ENCODE results near the gene TMEM121B. TPM values are rescaled to one million over a fixed set of nuclear protein-coding genes. Genes with fewer than 3 reads are reported as not detected.

Gene TMEM121B
- polyA plus RNA-seq, 1 of the 3 experiments (the other 2 are of a cell fraction) = 0.13 TPM

DNA sequence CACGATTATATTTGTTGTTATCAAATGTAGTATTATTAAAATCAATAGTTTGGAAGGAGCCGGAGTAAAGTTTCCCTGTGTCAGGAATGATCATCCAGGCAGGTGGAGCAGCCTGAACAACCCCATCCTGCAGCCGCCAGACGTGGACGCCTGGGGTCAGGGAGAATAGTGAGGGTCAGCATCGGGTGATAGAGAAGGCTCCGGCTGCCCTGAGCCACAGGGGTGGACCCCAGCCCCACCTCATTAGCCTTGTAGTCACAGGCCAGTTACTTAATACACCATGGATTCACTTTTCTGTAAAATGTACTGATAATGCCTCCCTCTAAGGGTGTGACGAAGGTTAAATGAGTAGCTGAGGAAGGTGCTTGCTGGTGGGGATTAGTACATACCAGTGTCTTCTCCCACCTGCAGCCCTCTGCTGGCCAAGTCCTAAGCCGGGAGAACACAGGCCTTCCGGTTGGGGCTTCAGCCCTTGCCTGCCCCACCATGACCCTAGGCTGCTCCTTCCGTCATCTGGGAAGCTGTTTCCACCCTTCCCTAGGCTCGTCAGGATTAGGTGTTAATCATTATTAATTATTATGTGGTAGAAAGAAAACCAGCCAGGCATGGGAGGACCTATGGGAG is 14.9 kb downstream of the TMEM121B start:
- H3K4me3 ChIP-seq (ENCODE audit: low read depth in 2 of 2, low read length in 1 of 2) = no peak overlapping the region
- ChIA-PET POLR2A (no interaction called here), CTCF (interaction anchor here (0.8 to 2.5 kb wide), 3 partner anchors 11 to 65 kb away, joined by 3 to 14 read pairs (median 11); no protein-coding TSS in a partner anchor)
- H3K27ac ChIP-seq (ENCODE audit: low read depth in 2 of 2, low read length in 1 of 2) = no peak overlapping the region
- H3K36me3 ChIP-seq (replicated peaks in 1 of 2; ENCODE audit: control insufficient read depth in 1 of 2, insufficient read depth in 2 of 2, low read length in 1 of 2) = no peaks in the 10 kb centered on the region
- H3K9me2 ChIP-seq = no peaks in the 10 kb centered on the region
- no peaks in the 10 kb centered on the region for H3K27me3 ChIP-seq (ENCODE audit: insufficient read depth)
- no peak overlapping the region for H3K4me2 ChIP-seq
- H3K9me3 ChIP-seq = no peaks in the 10 kb centered on the region
- H4K20me1 ChIP-seq (ENCODE audit: insufficient read depth) = no peaks in the 10 kb centered on the region
- H3F3A ChIP-seq (replicated peaks; ENCODE audit: insufficient read depth) = no peaks in the 10 kb centered on the region
- TF ChIP-seq NRF1 (IDR thresholded peaks at IDR 0.05; ENCODE audit: low read depth, low read length) = no peak
- TF ChIP-seq, protein P1, sequence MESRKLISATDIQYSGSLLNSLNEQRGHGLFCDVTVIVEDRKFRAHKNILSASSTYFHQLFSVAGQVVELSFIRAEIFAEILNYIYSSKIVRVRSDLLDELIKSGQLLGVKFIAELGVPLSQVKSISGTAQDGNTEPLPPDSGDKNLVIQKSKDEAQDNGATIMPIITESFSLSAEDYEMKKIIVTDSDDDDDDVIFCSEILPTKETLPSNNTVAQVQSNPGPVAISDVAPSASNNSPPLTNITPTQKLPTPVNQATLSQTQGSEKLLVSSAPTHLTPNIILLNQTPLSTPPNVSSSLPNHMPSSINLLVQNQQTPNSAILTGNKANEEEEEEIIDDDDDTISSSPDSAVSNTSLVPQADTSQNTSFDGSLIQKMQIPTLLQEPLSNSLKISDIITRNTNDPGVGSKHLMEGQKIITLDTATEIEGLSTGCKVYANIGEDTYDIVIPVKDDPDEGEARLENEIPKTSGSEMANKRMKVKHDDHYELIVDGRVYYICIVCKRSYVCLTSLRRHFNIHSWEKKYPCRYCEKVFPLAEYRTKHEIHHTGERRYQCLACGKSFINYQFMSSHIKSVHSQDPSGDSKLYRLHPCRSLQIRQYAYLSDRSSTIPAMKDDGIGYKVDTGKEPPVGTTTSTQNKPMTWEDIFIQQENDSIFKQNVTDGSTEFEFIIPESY (IDR thresholded peaks at IDR 0.05; ENCODE audit: borderline replicate concordance, low read depth) = no peak
- no peak for TF ChIP-seq MXI1 (IDR thresholded peaks at IDR 0.05; ENCODE audit: low read depth, low read length)
- TF ChIP-seq GATA2 (CRISPR knock-in tag; IDR thresholded peaks at IDR 0.05) = no peak
- no peak for DNase-seq
- H2AFZ ChIP-seq (ENCODE audit: low read depth) = no peak overlapping the region
- WGBS (ENCODE audit: low lambda C conversion rate) = 56% methylated on average over 12 of the region's 12 CpGs
- H3K79me2 ChIP-seq (ENCODE audit: insufficient read depth) = no peaks in the 10 kb centered on the region
- no peaks in the 10 kb centered on the region for H3K4me1 ChIP-seq (ENCODE audit: control insufficient read depth in 1 of 2, insufficient read depth in 2 of 2, low read depth in 1 of 2, low read length in 1 of 2)
- H3K9ac ChIP-seq = no peak overlapping the region

DNA sequence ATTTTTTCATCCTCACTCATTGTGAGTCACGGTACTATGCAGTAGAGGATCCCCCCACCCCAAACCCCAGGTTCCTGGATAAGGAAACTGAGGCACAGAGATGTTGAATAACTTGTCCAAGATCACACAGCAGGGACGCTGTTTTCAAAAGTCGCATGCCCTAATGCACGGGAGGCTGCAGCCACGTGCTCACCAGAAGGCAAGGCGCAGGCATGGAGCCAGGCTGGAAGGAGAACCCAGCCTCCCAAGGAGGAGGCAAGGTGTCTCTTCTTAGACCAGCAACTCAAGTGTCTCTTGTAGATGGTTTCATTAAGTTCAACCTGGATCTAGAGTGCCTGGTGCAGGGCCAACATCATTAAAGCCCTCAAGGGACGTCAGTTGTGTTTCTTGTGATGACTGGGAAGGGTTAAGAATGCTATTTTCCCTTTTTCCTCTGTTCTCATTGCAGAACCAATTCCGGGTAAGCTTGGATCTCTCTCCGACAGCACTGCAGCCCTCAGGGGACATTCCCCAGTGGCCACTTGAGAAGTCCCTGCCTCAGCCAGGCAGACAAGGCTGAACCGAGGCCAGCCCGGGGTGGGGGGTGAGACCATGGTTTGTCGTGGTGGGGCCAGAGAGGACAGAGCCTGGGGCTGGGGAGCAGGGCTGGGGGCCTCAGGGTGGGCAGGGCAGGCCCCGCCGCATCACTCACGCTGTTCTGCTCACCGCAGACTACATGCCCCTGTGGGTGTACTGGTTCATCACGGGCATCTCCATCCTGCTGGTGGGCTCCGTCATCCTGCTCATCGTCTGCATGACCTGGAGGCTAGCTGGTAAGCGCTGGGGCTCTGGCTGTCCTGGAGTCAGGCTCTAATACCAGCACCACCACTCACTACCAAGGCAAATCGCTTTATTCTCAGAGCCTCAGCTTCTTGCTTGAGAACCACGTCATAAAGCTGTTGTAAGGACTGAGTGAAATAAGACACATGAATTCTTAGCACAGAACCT is 15.7 kb downstream of the TMEM121B start:
- H3K4me3 ChIP-seq (ENCODE audit: low read depth in 2 of 2, low read length in 1 of 2) = no peak overlapping the region
- ChIA-PET POLR2A (no interaction called here), CTCF (interaction anchor here (2.5 kb wide), 1 partner anchor 10 kb away, joined by 11 read pairs; no protein-coding TSS in a partner anchor)
- H3K27me3 ChIP-seq (ENCODE audit: insufficient read depth) = no peaks in the 10 kb centered on the region
- no peaks in the 10 kb centered on the region for H3K9me2 ChIP-seq
- TF ChIP-seq GATA2 (CRISPR knock-in tag; IDR thresholded peaks at IDR 0.05) = no peak
- TF ChIP-seq SIN3A (IDR thresholded peaks at IDR 0.05; ENCODE audit: borderline replicate concordance, low read depth, low read length) = no peak
- TF ChIP-seq, protein P2, sequence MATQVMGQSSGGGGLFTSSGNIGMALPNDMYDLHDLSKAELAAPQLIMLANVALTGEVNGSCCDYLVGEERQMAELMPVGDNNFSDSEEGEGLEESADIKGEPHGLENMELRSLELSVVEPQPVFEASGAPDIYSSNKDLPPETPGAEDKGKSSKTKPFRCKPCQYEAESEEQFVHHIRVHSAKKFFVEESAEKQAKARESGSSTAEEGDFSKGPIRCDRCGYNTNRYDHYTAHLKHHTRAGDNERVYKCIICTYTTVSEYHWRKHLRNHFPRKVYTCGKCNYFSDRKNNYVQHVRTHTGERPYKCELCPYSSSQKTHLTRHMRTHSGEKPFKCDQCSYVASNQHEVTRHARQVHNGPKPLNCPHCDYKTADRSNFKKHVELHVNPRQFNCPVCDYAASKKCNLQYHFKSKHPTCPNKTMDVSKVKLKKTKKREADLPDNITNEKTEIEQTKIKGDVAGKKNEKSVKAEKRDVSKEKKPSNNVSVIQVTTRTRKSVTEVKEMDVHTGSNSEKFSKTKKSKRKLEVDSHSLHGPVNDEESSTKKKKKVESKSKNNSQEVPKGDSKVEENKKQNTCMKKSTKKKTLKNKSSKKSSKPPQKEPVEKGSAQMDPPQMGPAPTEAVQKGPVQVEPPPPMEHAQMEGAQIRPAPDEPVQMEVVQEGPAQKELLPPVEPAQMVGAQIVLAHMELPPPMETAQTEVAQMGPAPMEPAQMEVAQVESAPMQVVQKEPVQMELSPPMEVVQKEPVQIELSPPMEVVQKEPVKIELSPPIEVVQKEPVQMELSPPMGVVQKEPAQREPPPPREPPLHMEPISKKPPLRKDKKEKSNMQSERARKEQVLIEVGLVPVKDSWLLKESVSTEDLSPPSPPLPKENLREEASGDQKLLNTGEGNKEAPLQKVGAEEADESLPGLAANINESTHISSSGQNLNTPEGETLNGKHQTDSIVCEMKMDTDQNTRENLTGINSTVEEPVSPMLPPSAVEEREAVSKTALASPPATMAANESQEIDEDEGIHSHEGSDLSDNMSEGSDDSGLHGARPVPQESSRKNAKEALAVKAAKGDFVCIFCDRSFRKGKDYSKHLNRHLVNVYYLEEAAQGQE (IDR thresholded peaks at IDR 0.05; ENCODE audit: low read depth, low read length) = no peak
- TF ChIP-seq FOSL2 (IDR thresholded peaks at IDR 0.05; ENCODE audit: borderline replicate concordance, low read depth) = no peak
- TF ChIP-seq TEAD4 (IDR thresholded peaks at IDR 0.05; ENCODE audit: borderline replicate concordance, insufficient read depth) = no peak
- H4K20me1 ChIP-seq (ENCODE audit: insufficient read depth) = no peaks in the 10 kb centered on the region
- no peak overlapping the region for H3K4me2 ChIP-seq
- no peak for DNase-seq
- H3F3A ChIP-seq (replicated peaks; ENCODE audit: insufficient read depth) = no peaks in the 10 kb centered on the region
- no peaks in the 10 kb centered on the region for H3K4me1 ChIP-seq (ENCODE audit: control insufficient read depth in 1 of 2, insufficient read depth in 2 of 2, low read depth in 1 of 2, low read length in 1 of 2)
- no peaks in the 10 kb centered on the region for H3K79me2 ChIP-seq (ENCODE audit: insufficient read depth)
- H2AFZ ChIP-seq (ENCODE audit: low read depth) = no peak overlapping the region
- no peaks in the 10 kb centered on the region for H3K9me3 ChIP-seq
- H3K27ac ChIP-seq (ENCODE audit: low read depth in 2 of 2, low read length in 1 of 2) = no peak overlapping the region
- 34% methylated on average over 14 of the region's 22 CpGs for WGBS (ENCODE audit: low lambda C conversion rate)
- no peak overlapping the region for H3K9ac ChIP-seq
- no peaks in the 10 kb centered on the region for H3K36me3 ChIP-seq (replicated peaks in 1 of 2; ENCODE audit: control insufficient read depth in 1 of 2, insufficient read depth in 2 of 2, low read length in 1 of 2)
